ENCODE measurements around the gene FADS2. TPM values are rescaled to one million over a fixed set of nuclear protein-coding genes. Genes with fewer than 3 reads are reported as not detected.

The FADS2 gene
- total RNA-seq, 2 experiments from 2014 or later = 0.08 to 0.33 TPM

DNA sequence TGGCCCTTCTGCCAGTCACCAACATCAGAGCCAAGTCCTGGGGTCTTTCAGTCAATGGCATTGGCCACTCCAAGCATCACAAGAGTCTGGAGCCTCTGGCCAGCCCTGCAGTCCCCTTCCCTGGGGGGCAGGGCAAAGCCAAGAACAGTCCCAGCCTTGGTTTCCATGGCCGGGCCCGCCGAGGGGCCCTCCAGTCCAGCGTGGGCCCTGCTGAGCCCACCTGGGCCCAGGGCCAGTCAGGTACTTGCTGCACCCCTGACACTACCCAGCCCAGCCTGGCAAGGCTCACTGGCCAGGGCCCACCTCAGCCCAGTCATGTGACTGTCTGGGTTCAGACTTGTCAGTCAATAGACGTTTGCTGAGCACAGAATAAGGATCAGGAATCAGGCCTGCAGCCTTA is 46.5 kb upstream of the FADS2 start:
- ChIA-PET CTCF (interaction anchor here (2.0 kb wide), 1 partner anchor 16 kb away, joined by 6 read pairs; no protein-coding TSS in a partner anchor), POLR2A (interaction anchor here (1.5 kb wide), 1 partner anchor 16 kb away, joined by 4 read pairs; no protein-coding TSS in a partner anchor)
- no peak overlapping the region for H3K27ac Mint-ChIP-seq
- peaks cover 7% of the 10 kb centered on the region for H3K4me1 Mint-ChIP-seq (ENCODE audit: low read depth)
- H3K4me3 Mint-ChIP-seq = no peak overlapping the region
- no peak for TF ChIP-seq CTCF (IDR thresholded peaks at IDR 0.05)
- Histone ChIP-seq H3K27me3 (ENCODE audit: control insufficient read depth in 1 of 2, insufficient read depth in 2 of 2, low read length in 2 of 2) (no peaks in the 10 kb centered on the region), H3K36me3 (ENCODE audit: insufficient read depth, low read length) (peaks cover 26% of the 10 kb centered on the region), H3K9me3 (ENCODE audit: control insufficient read depth in 1 of 2, insufficient read depth in 1 of 2, low read length in 2 of 2) (no peaks in the 10 kb centered on the region), H3K27ac (ENCODE audit: low read depth in 1 of 2, low read length in 2 of 2) (no peak overlapping the region), H3K4me1 (ENCODE audit: insufficient read depth, low read length) (peaks cover 14% of the 10 kb centered on the region), H3K4me3 (ENCODE audit: low read length) (no peak overlapping the region)
- H3K36me3 Mint-ChIP-seq (ENCODE audit: low read depth) = peaks cover 22% of the 10 kb centered on the region
- no peaks in the 10 kb centered on the region for H3K27me3 Mint-ChIP-seq
- no peak for ATAC-seq (ENCODE audit: poor library complexity)
- DNase-seq = no peak
- H3K9me3 Mint-ChIP-seq = no peaks in the 10 kb centered on the region
- intact Hi-C loops (cut with DNase I, micrococcal nuclease) = loop anchor here in 1 of 2 experiments (5.0 kb wide), 1 partner anchor 839 kb away; no protein-coding TSS in a partner anchor

DNA sequence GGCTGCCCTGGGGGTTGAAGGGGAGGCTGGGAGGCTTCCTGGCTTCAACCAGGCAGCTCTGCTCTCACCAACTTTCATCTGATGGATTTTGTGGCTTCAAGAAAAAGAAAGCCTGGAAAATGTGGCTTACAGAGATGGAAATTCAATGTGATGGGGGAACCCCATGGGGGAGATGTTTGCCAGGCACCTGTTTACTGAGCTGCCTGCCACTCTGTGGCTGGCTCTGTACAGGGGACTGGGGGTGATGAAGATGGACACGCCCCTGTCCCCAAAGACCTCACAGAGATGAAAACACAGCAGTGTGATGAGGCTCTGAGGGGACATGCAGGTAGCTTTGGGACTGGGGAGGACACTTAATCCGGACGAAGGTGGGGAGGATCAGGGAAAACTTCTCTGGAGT is 45.8 kb upstream of the FADS2 start:
- POLR2A ChIA-PET = interaction anchor here (1.5 kb wide), 1 partner anchor 15 kb away, joined by 4 read pairs; no protein-coding TSS in a partner anchor
- intact Hi-C loops (cut with DNase I, micrococcal nuclease) = loop anchor here in 1 of 2 experiments (5.0 kb wide), 1 partner anchor 840 kb away; no protein-coding TSS in a partner anchor
- Histone ChIP-seq H3K27ac (ENCODE audit: low read depth in 1 of 2, low read length in 2 of 2) (no peak overlapping the region), H3K27me3 (ENCODE audit: control insufficient read depth in 1 of 2, insufficient read depth in 2 of 2, low read length in 2 of 2) (no peaks in the 10 kb centered on the region), H3K4me1 (ENCODE audit: insufficient read depth, low read length) (peaks cover 7% of the 10 kb centered on the region), H3K36me3 (ENCODE audit: insufficient read depth, low read length) (peaks cover 34% of the 10 kb centered on the region), H3K4me3 (ENCODE audit: low read length) (no peak overlapping the region), H3K9me3 (ENCODE audit: control insufficient read depth in 1 of 2, insufficient read depth in 1 of 2, low read length in 2 of 2) (no peaks in the 10 kb centered on the region)
- no peak overlapping the region for H3K27ac Mint-ChIP-seq
- H3K27me3 Mint-ChIP-seq = no peaks in the 10 kb centered on the region
- no peak for DNase-seq
- no peaks in the 10 kb centered on the region for H3K9me3 Mint-ChIP-seq
- TF ChIP-seq CTCF (IDR thresholded peaks at IDR 0.05) = no peak
- CTCF ChIA-PET = interaction anchor here (2.0 kb wide), 1 partner anchor 15 kb away, joined by 6 read pairs; no protein-coding TSS in a partner anchor
- no peaks in the 10 kb centered on the region for H3K4me1 Mint-ChIP-seq (ENCODE audit: low read depth)
- ATAC-seq (ENCODE audit: poor library complexity) = no peak
- no peak overlapping the region for H3K4me3 Mint-ChIP-seq
- peaks cover 29% of the 10 kb centered on the region for H3K36me3 Mint-ChIP-seq (ENCODE audit: low read depth)

DNA sequence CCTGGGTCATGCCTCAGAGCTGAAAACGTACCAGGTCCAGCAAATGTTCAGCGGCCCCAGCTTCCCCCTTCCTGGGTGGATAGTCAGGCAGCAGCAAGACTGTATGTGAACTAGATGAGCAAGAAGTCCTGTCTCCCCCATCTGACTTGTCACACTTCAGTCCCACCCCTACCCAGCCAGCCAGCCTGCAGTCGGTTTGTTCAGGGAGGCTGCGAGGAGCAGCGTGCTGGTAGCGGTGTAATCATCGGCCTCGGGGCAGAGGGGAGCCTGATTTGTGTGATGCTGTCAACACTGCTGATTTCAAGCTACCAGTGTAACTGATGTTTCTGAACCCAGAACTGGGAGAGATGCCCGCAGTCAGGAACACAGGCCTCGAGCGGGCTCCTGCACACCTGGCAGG is 45.3 kb upstream of the FADS2 start:
- DNase-seq (no peak), ATAC-seq (ENCODE audit: poor library complexity) (no peak)
- ChIA-PET CTCF (interaction anchor here (2.0 kb wide), 1 partner anchor 15 kb away, joined by 6 read pairs; no protein-coding TSS in a partner anchor), POLR2A (interaction anchor here (1.5 kb wide), 1 partner anchor 14 kb away, joined by 4 read pairs; no protein-coding TSS in a partner anchor)
- TF ChIP-seq CTCF (IDR thresholded peaks at IDR 0.05) = no peak
- peaks cover 39% of the 10 kb centered on the region for H3K36me3 ChIP-seq (ENCODE audit: insufficient read depth, low read length)
- Mint-ChIP-seq H3K36me3 (ENCODE audit: low read depth) (peaks cover 32% of the 10 kb centered on the region), H3K4me1 (ENCODE audit: low read depth) (no peaks in the 10 kb centered on the region), H3K27ac (no peak overlapping the region), H3K27me3 (no peaks in the 10 kb centered on the region), H3K9me3 (no peaks in the 10 kb centered on the region), H3K4me3 (no peak overlapping the region)
- H3K27ac ChIP-seq (ENCODE audit: low read depth in 1 of 2, low read length in 2 of 2) = no peak overlapping the region
- H3K9me3 ChIP-seq (ENCODE audit: control insufficient read depth in 1 of 2, insufficient read depth in 1 of 2, low read length in 2 of 2) = no peaks in the 10 kb centered on the region
- peaks cover 3% of the 10 kb centered on the region for H3K4me1 ChIP-seq (ENCODE audit: insufficient read depth, low read length)
- H3K4me3 ChIP-seq (ENCODE audit: low read length) = no peak overlapping the region
- no peaks in the 10 kb centered on the region for H3K27me3 ChIP-seq (ENCODE audit: control insufficient read depth in 1 of 2, insufficient read depth in 2 of 2, low read length in 2 of 2)
- intact Hi-C loops (cut with DNase I, micrococcal nuclease) = loop anchor here in 1 of 2 experiments (5.0 kb wide), 1 partner anchor 841 kb away; no protein-coding TSS in a partner anchor

Data from CD4-positive, alpha-beta T cell (primary cell).